Measurements from ENCODE around the gene SPHK2. TPM values are rescaled to one million over a fixed set of nuclear protein-coding genes. Genes with fewer than 3 reads are reported as not detected.
"Not testable (repeated sequence)": the region's sequence is repeated elsewhere in the genome, so short reads cannot be mapped to it uniquely, and the experiment has no call there.

SPHK2 gene
- total RNA-seq, 6 donors from 2014 or later, result 9.1 to 50.3 (median 26.8) TPM

- no peaks in the 10 kb centered on the region for H3K9me3 ChIP-seq
- no peak overlapping the region for H3K4me3 ChIP-seq
- peaks cover 0 to 10% (median 0%) of the 10 kb centered on the region in 4 donors for H3K4me1 ChIP-seq
- no peaks in the 10 kb centered on the region for H3K36me3 ChIP-seq
- H3K27ac ChIP-seq, result no peak overlapping the region
- no peaks in the 10 kb centered on the region for H3K27me3 ChIP-seq
- DNase-seq, result peak in 1 of 2 donors; percentile 69
- TF ChIP-seq POLR2A (IDR thresholded peaks at IDR 0.05) (no peak), POLR2AphosphoS5 (IDR thresholded peaks at IDR 0.05) (no peak), CTCF (IDR thresholded peaks at IDR 0.05) (no peak)
- no peak for ATAC-seq (ENCODE audit: low FRiP score in 2 of 2)
- 76 to 82% methylated on average over 22 to 23 of the region's 23 CpGs for WGBS, 2 donors
These were observed 43.2 kb upstream of the SPHK2 start for GRCh38 chr19:48575931-48576622.

- not testable (repeated sequence) for DNase-seq; H3K27me3 ChIP-seq; H3K4me3 ChIP-seq; H3K4me1 ChIP-seq; H3K27ac ChIP-seq; ATAC-seq (ENCODE audit: low FRiP score in 2 of 2); H3K9me3 ChIP-seq; H3K36me3 ChIP-seq
- 93 to 95% methylated on average over 7 of the region's 7 CpGs for WGBS, 2 donors
These were observed 41.4 kb upstream of the SPHK2 start for GRCh38 chr19:48577908-48578307.

GRCh38 chr19:48578891-48579290, 40.4 kb upstream of the SPHK2 start:
- TF ChIP-seq POLR2AphosphoS5 (IDR thresholded peaks at IDR 0.05), result no peak
- H3K4me3 ChIP-seq, result no peak overlapping the region
- DNase-seq, result no peak
- no peaks in the 10 kb centered on the region for H3K27me3 ChIP-seq
- H3K27ac ChIP-seq, result no peak overlapping the region
- H3K9me3 ChIP-seq, result no peaks in the 10 kb centered on the region
- ATAC-seq (ENCODE audit: low FRiP score in 2 of 2), result no peak
- 36 to 46% methylated on average over 3 of the region's 3 CpGs for WGBS, 2 donors
- no peaks in the 10 kb centered on the region for H3K36me3 ChIP-seq
- peaks cover 3 to 12% (median 4%) of the 10 kb centered on the region in 4 donors for H3K4me1 ChIP-seq

- TF ChIP-seq CTCF (IDR thresholded peaks at IDR 0.05) (no peak), POLR2AphosphoS5 (IDR thresholded peaks at IDR 0.05) (no peak)
- peaks cover 6 to 9% (median 7%) of the 10 kb centered on the region in 4 donors for H3K4me1 ChIP-seq
- WGBS, 2 donors, result 50 to 55% methylated on average over 2 of the region's 2 CpGs
- no peaks in the 10 kb centered on the region for H3K27me3 ChIP-seq
- H3K9me3 ChIP-seq, result no peaks in the 10 kb centered on the region
- ATAC-seq (ENCODE audit: low FRiP score in 2 of 2), result no peak
- no peak overlapping the region for H3K4me3 ChIP-seq
- H3K36me3 ChIP-seq, result no peaks in the 10 kb centered on the region
- DNase-seq, result no peak
- H3K27ac ChIP-seq, result no peak overlapping the region
These were observed 37.1 kb upstream of the SPHK2 start for GRCh38 chr19:48582168-48582567.

GRCh38 chr19:48587387-48587786, 31.9 kb upstream of the SPHK2 start:
- peaks cover 14 to 18% (median 15%) of the 10 kb centered on the region in 4 donors for H3K4me1 ChIP-seq
- WGBS, 2 donors, result 82 to 94% methylated on average over 3 of the region's 3 CpGs
- no peaks in the 10 kb centered on the region for H3K9me3 ChIP-seq
- H3K36me3 ChIP-seq, result no peaks in the 10 kb centered on the region
- H3K4me3 ChIP-seq, result no peak overlapping the region
- DNase-seq, result no peak
- TF ChIP-seq CTCF (IDR thresholded peaks at IDR 0.05), result no peak
- TF ChIP-seq EP300 (IDR thresholded peaks at IDR 0.05), result no peak
- no peak for TF ChIP-seq POLR2AphosphoS5 (IDR thresholded peaks at IDR 0.05)
- no peak for TF ChIP-seq POLR2A (IDR thresholded peaks at IDR 0.05)
- ATAC-seq (ENCODE audit: low FRiP score in 2 of 2), result no peak
- H3K27me3 ChIP-seq, result no peaks in the 10 kb centered on the region
- H3K27ac ChIP-seq, result no peak overlapping the region

Data from upper lobe of left lung (tissue), 6 donors.